Erythroblast (primary cell): ENCODE results near the gene B4GALNT3.

Source experiments
- GATA1 ChIP-seq: IDR thresholded peaks from 2 replicates; pipeline ENCODE4 v1.6.1; 2011; ENCODE audit warnings: low read depth, mild to moderate bottlenecking, control low read depth, low read length, moderate library complexity
- POLR2A ChIP-seq: IDR thresholded peaks from 2 replicates; pipeline ENCODE4 v1.6.1; 2011; ENCODE audit warnings: mild to moderate bottlenecking, low read length

- TF ChIP-seq POLR2A (no peak), GATA1 (no peak)
These were observed 3.9 kb upstream of the B4GALNT3 start for GRCh38 chr12:455821-456220.
